Gastrocnemius medialis (tissue), 4 donors: ENCODE results near the gene PAH.

Source experiments
- POLR2A ChIP-seq, 2 donors: fragments of 450-650 bp; IDR thresholded peaks; one replicate each; pipeline ENCODE4 v1.6.1; 2017; ENCODE audit warnings: antibody characterized with exemption in 2 of 2, mild to moderate bottlenecking in 2 of 2, moderate library complexity in 2 of 2
- TF ChIP-seq, protein P1 (sequence below), 5 experiments: fragments of 450-650 bp in 3 of 5; fragments of 200-600 bp in 2 of 5; sonication (generic) in 2 of 5; IDR thresholded peaks in 4 of 5; conservative IDR thresholded peaks in 1 of 5; 1 replicate in 4 of 5; 2 replicates in 1 of 5; pipeline ENCODE4 v1.5.1; 2016 to 2019; ENCODE audit warnings: antibody characterized with exemption in 5 of 5, mild to moderate bottlenecking in 3 of 5, moderate library complexity in 3 of 5

DNA sequence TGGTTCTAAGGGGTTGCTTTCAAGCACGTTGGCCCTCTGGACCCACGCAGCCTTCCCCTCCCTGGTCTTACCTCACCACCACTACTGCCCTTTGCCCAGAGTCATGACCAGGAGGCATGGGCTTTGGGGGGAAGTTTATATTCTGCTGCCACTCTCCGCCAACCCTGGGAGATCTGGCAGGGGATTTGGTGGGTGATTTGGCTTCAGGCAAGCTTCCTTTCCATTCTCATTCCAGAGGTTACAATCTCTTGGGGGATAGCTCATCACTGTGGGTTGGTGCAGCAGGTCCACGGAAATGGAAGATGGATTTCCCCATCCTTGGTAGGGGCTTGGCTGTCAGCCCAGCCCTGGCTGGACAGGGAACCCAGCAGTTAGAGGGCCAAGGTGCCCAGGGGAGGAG is 6.3 kb downstream of the PAH start:
- no peak for TF ChIP-seq POLR2A (IDR thresholded peaks at IDR 0.05)
- TF ChIP-seq, protein P1, sequence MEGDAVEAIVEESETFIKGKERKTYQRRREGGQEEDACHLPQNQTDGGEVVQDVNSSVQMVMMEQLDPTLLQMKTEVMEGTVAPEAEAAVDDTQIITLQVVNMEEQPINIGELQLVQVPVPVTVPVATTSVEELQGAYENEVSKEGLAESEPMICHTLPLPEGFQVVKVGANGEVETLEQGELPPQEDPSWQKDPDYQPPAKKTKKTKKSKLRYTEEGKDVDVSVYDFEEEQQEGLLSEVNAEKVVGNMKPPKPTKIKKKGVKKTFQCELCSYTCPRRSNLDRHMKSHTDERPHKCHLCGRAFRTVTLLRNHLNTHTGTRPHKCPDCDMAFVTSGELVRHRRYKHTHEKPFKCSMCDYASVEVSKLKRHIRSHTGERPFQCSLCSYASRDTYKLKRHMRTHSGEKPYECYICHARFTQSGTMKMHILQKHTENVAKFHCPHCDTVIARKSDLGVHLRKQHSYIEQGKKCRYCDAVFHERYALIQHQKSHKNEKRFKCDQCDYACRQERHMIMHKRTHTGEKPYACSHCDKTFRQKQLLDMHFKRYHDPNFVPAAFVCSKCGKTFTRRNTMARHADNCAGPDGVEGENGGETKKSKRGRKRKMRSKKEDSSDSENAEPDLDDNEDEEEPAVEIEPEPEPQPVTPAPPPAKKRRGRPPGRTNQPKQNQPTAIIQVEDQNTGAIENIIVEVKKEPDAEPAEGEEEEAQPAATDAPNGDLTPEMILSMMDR (IDR thresholded peaks at IDR 0.05 in 4 of 5, conservative IDR thresholded peaks at IDR 0.05 in 1 of 5), result no peak
